GM21528 (cell line): ENCODE measurements around the gene CLCNKA.
"Not testable (repeated sequence)": the region's sequence is repeated elsewhere in the genome, so short reads cannot be mapped to it uniquely, and the experiment has no call there.

Experiments used
- ATAC-seq: cut with Tn5 transposase; IDR thresholded peaks from one replicate; pipeline ENCODE4 v1.9.1; 2021; ENCODE audit warnings: mild to moderate bottlenecking, moderate library complexity; ENCODE audit not compliant: unreplicated experiment, low FRiP score

The CLCNKA gene

GRCh38 chr1:15997076-15997585, 24.7 kb upstream of the CLCNKA start:
- no peak for ATAC-seq

GRCh38 chr1:15997637-15998280, 24.1 kb upstream of the CLCNKA start:
- ATAC-seq, result no peak

GRCh38 chr1:15998929-15999328, 22.9 kb upstream of the CLCNKA start:
- no peak for ATAC-seq

DNA sequence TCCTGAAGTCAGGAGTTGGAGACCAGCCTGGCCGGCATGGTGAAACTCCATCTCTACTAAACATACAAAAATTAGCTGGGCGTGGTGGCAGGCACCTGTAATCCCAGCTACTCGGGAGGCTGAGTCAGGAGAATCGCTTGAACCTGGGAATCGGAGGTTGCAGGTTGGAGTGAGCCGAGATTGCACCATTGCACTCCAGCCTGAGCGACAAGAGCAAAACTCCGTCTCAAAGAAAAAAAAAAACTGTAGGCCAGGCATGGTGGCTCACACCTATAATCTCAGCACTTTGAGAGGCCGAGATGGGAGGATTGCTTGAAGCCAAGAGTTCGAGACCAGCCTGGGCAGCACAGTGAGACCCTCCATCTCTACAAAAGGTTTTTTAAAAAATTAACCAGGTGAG, 20.6 kb upstream of the CLCNKA start:
- not testable (repeated sequence) for ATAC-seq

DNA sequence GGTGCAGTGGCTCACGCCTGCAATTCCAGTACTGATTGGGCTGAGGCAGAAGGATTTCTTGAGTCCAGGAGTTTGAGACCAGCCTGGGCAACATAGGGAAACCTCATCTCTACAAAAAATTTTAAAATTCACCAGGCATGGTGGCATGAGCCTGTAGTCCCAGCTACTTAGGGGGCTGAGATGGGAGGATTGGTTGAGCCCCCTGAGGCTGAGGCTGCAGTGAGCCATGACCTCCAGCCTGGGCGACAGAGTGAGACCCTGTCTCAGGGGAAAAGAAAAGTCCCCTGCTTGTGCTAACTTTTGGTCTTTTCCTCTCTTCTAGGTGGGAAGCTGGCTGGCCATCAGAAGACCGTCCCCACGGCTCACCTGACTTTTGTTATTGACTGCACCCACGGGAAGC, 16.2 kb upstream of the CLCNKA start:
- ATAC-seq, result no peak

GRCh38 chr1:16006010-16006409, 15.8 kb upstream of the CLCNKA start:
- no peak for ATAC-seq

- ATAC-seq, result no peak
Measured at GRCh38 chr1:16006552-16007485, 15.0 kb upstream of the CLCNKA start.

GRCh38 chr1:16007671-16008341, 14.0 kb upstream of the CLCNKA start:
- no peak for ATAC-seq

DNA sequence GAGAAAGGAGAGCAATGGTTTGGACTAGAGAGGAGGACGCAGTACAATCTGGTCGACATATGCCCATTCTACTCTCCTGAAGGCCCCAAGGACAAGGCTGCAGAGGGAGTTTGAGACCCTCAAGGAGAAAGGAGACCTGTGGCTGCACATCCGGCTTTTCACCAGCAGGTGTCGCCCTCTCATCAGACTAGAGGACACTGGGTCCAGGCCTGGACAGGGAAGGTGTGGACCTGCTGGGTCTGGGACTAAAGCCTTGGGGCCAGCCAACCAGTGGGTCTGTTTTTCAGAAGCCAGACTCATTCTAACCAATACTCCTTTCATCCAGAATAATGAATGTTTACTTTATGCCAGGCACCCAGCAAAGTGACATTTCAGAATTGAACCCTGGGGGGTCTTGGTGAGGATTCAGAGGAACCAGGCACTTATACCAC, 12.8 kb upstream of the CLCNKA start:
- ATAC-seq, result no peak

DNA sequence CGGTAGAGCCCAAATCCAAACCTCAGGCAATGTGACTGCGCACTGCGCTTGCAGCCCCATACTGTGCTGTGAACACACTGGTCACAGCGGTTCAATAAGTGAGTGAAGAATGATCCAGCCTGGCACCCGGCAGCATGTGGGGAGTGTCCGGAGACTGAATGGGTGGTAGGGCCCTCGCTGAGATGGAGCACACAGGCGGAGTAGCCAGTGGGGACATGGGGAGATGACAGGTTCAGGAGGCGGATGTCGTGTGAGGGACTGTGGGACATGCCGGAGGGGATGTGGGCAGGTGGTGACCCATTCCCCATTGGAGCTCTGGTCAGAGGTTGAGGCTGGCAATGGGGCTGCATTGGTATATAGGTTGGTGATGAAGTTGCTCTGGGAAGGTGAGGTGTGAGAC, 12.2 kb upstream of the CLCNKA start:
- no peak for ATAC-seq

- ATAC-seq, result no peak
Measured at GRCh38 chr1:16010837-16011236, 11.0 kb upstream of the CLCNKA start.

DNA sequence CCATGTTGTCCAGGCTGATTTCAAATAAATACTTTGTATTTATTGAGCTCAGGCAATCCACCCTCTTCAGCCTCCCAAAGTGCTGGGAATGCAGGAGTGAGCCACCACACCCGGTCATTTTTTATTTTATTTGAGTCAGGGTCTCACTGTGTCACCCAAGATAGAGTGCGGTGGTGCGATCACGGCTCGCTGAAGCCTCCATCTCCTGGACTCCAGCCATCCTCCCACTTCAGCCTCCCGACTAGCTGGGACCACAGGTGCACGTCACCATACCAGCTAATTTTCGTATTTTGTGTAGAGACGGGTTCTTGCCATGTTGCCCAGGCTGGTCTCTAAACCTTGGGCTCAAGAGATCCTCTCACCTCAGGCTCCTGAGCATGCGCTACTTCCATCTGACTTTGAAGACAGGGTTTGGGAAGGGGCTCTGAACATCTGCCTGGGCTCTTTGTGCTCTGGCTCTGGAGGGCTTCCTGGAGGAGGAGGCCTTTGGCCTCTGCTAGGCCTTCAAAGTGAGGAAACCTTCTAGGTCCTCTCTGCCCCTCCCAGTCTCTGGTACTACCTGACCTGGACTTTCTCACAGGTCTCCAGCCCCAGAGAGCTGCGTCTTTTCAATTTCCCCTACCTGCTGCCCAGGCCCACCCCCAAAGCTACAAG, 9.8 kb upstream of the CLCNKA start:
- ATAC-seq, result no peak

DNA sequence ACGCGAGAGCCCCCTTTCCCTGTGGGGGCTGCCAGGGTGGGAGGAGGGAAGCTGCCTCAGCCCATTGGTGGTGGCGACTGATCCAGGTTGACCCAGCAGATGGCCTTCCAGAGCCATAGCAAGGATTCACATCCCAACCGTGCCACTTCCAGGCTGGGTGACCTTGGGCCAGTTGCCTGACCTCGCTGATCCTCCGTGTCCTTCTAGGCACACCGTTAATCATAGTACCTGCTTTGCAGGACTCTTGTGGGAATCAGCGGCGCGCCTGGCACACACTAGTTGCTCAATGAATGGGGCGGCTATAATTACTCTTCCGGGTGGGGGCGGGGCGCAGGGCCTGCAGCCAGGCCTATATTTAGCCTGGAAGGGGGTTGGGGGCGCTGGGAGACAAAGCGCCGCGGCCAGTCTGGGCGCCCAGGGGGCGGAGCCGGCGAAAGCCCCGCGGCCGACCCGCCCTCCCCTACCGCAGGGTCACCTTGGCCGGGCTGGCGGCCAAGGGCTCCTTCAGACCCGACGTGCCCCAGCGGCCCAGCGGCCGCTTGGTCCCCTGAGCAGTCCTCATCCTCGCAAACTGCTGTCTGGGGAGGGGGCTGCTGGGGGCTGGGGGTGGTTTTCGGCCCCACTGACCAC, 9.1 kb upstream of the CLCNKA start:
- no peak for ATAC-seq

- ATAC-seq, result no peak
Measured at GRCh38 chr1:16013220-16013907, 8.5 kb upstream of the CLCNKA start.

DNA sequence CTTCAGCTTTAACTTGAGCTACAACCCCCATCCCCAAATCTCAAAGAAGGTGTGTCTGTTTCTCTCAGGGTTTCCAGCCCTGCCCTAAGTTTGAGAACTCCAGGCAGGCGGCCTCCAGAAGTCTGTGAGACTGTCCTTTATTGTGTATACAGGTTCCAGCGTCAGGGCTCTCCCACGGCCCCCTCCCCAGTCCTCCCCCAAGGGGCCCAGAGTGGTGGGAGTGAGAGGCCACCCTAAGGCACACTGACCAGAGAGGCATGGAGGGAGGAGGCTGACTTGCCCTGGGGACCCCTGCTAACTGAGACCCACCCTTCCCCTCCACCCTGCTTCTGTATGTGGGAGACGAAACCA, 8.0 kb upstream of the CLCNKA start:
- ATAC-seq, result no peak

DNA sequence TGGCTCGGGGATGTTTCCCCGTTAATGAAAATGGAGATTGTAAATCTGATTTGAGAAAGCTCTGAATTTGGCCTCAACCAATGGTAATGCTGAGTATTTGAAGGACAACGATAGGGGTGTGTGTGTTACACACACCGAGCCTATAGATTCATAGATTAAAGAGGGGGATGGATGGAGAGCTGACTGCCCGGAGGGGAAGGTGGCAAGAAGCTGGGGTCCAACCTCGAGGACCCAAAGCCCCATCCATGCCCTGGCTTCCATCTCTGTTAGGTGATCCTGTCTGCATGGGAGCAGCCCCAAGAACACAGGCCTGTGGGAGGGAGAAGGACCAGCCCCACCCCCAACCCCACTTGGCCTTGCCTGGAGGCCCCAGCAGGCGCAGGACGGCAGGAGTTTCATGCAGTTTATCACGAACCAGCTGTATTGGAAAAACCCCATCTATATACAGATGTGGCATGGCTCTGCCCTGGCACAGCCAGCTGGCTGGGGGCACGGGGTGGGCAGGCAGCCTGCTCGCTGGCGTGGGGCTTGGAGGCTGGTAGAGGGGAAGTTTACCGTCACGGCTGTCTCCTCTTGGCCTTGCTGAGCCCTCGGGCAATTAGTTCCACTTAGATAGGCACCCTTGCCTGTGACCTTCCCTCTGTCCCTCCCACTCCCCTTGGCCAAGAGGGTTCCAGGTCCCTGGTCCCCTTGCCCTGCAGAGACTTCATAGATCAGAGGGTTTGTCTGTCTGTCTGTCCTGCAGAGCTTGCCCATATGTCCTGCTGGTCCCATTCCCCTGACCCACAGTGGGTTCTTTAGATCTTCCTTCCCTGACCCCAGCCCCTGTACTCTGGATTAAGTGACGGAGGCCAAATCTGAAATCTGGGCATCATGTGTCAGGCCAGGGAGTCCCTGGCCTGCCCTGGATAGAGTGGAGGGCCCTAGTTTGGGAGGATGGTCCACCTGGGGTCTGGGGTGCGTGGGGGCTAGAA, 7.0 kb upstream of the CLCNKA start:
- ATAC-seq, result no peak

GRCh38 chr1:16015491-16015890, 6.3 kb upstream of the CLCNKA start:
- no peak for ATAC-seq
